Measurements from ENCODE around the gene ZFYVE21.

The ZFYVE21 gene

DNA sequence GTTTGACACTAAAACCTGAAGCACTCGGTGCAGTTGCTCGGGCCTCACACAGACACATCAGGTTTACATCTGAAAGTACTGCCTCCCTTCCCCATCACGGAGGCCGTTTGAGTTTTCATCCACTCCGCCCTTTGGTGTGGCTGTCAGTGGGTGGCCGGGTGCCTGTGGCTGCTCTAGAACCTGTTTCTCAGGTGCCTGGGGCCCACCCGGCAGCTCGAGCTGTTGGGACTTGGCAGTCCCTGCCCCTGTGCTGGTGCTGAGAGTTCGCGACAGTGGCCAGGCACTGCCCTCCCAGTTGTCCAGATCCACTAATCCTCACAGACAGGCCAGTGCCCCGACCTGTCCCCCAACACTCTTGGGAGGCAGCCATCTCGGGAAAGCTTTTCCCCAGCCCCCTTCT is 22.7 kb upstream of the ZFYVE21 start:
- DNase-seq: no peak

DNA sequence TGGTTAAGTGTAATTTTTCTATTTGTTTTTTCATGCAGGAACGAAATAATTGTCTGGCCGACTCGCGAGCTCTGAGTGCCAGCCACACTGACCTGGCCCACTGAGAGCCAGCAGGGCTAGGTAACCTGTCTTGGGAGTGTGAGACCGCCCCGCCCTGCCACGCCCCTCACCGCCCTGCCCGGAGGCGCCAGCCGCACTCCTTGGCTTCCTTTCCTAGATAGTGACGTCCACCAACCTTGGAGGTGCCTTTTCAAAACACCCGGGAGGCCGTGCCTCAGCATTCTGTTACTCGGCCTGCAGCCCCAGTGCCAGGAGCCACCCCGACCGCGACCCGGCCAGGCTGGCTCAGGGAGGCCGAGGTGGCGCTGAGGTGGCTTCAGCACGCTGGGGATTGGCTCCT is 22.1 kb upstream of the ZFYVE21 start:
- DNase-seq: no peak

DNA sequence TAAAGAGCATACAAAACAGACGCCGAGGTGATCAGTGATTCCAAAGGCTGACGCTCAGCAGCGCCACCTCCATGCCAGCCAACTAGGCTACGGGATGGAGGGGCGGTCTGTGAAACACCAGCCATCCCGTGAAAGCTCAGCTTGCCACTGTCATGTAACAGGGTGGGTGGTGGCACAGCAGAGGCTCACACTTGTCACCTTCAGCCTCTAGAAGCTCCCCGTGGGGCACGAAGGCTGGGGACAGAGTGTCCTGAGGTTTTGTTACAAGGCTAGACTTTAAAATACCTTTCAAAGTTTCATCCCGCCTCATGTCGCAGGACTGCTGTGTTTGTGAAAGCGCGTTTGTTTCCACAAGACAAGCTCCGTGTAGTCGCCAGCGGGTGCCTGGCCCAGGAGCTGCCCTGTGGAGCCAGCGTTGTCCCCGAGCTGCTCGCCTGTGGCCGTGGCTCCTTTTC is 21.0 kb upstream of the ZFYVE21 start:
- no peak for DNase-seq

DNA sequence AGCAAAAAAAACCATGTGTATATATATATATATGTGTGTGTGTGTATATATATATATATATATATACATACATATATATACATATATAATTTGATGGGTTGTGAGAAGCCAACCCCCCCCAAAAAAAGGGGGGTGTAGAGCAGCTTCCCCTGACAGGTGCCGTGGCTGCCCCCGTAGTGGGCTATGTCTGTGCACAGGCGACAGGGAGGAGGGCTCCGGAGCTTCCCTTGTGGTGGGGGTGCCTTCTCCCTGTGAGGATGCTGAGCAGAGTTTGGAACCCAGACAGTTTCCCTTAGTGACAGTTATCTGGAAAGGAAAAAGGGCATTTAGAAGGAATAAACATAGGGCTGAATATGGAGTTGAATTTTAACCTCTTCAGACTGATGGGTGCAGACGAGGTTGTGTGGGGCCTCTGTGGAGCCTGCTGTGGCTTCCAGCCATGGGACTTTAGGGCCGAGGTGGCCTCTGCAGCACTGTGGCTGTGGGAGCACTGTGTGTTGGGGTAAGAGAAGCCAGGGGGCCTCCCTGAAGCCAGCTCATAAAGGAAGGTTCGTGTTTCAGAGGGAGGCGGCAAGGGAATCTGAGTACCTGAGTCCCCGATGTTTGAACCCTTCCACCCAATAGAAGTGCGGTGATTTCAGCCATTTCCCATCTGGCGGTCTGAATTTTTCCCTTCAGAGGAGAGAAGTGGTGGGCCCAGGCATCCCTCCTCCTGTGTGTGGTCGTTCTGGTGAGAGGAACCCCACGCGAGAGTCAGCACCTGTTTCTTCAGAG is 20.1 kb upstream of the ZFYVE21 start:
- no peak for DNase-seq

DNA sequence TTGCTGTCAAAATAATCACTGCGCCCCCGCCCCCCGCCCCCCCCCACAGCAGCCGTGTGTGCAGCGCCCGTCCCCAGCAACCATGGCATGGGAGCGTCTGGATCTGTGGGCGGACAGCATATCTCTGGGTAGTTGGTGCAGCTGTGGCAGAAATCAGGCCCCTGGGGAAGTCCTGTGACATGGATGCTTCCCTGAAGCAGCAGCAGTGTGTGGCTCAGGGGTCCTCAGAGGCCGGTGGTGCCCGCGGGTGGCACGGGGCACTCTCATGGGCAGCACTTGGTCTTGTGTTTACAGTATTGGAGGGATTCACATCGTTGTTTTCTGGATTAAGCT is 19.6 kb upstream of the ZFYVE21 start:
- no peak for DNase-seq

DNA sequence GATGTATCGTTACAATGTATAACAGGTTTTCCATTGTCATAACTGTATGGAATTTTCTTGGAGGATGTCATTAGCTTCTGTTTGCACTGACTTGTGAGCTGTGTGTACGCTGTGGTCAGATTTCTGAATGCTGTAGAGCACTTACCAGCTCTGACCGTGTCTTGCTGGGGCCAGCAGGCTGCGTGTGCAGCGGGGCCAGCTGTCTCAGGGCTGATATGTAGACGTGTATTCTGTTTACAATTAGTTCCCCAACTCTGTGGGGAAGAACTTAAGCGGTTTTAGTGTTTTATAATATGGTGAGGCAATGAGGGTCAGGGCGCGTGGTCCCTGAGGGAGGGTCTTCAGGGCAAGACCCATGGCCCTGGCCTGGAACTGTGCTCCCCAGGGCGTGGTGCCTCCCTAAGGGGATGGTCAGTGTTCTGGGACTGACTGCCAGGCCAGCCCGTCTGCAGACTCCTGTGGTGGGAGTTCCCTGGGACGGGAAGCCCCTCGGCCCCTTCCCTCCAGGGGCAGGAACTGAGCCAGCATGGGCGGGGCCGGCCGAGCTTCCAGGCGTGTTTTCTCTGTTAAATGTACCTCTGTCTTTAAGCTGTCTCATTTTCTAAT is 19.0 kb upstream of the ZFYVE21 start:
- DNase-seq: no peak

DNA sequence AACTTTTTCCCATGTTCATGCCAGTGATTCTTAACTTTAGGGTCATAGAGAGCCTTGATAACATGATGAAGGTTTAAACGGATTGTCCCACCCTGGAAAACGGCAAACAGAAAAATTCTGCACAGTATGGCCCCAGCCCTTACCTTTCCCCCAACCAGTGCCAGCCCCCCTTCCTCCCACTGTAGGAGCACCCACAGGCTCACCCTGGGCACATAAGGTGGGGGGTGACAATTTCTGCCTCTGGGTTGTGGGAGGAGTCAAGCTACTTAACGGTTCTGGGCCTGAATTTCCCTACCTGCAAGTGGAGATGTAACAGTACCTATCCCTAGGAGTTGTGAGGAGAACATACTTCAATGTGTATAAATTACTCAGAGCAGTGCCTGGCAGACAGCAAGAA is 18.4 kb upstream of the ZFYVE21 start:
- no peak for DNase-seq

DNA sequence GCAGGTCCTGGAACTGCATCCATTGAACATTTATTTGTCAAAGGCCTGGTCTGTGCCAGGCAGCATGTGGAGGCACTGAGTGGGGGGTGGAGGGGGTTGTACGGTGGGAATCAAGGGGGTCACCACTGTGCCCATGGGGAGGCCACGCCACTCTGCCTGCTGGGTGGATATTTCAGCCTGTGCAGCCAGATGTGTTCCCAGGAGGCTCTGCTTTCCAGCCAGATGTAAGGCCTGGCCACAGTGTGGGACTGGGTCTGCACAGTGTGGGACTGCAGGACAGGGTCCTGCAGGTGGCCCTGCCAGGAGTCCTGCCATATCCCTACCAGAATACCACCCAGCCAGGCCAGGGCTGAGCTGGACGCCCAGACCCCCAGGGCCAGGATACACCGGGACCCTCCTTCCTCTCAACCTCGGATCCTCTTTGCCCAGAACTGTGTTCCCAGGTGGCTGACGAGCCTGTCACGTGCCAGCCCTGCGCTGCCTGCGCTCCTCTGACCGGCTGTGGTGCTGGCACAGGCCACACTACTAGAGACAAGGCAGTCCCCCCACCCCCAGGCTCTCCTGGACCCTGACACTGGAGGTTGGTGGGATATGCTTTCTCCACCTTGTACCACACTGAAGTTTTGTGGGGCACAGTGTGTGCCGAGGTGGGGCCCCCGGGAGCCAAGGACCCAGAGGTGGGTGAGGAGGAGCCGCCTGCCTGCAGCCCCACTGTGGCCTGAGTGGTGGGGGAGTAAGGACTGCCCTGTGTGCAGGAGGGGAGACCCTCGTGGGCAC is 17.8 kb upstream of the ZFYVE21 start:
- DNase-seq: no peak

DNA sequence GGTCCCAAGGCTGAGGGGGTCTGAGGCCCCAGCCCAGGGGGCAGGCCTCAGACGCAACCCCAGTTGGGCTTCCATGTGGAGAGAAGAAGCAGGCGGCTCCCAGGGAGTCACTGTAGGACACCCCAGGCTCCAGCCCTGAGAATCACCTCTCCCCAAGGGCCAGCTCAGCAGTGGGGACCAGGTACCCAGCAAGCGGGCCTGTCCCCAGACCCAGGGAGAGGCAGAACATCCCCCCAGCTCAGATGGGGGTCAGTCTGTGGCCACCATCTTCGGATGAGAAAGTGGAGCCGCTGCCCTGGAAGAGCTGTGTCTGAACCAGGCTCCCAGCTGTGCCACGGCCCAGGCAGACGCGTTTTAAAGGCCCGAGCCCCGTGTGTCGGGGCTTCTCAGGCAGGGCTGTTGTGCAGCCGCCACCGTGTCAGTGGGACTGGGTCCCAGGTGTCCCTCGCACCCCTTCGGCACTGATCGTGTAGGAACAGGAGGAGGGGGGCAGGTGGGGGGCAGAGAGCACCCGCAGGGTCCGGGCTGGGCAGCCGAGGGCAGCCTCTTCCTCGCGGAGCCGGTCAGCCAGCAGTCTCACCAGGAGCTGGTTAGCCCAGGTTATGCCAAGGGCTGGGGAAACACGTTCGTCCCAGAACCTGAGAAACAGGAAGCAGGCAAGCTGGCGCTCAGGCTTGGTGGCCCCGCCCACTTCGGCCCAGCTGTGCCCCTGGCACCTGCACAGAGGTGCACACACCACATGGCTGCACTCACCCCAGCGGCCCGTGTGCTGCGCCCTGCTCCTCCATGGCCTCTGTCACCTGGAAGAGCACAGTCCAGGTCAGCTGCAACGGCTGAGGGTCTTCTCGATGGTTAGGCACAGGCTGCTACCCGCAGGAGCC is 17.0 kb upstream of the ZFYVE21 start:
- peak; percentile 41 for DNase-seq

DNA sequence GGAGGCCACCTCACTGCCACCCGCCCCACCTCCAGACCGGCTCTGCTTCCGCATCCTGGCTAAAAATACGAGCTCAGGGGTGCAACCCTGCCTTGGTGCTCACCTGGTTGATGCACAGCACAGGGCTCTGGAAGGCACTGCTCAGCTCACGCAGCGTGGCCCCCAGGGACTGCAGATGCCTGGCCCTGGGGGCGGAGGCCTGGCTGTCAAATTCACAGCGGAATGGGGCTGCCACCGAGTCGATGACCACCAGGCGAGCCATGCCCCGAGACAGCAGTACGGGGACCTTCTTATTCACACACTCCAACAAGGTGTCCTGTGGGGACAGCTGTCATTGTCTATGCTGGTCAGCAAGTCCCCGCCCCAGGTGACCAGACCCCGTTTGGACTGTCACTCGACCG is 16.3 kb upstream of the ZFYVE21 start:
- DNase-seq: no peak

DNA sequence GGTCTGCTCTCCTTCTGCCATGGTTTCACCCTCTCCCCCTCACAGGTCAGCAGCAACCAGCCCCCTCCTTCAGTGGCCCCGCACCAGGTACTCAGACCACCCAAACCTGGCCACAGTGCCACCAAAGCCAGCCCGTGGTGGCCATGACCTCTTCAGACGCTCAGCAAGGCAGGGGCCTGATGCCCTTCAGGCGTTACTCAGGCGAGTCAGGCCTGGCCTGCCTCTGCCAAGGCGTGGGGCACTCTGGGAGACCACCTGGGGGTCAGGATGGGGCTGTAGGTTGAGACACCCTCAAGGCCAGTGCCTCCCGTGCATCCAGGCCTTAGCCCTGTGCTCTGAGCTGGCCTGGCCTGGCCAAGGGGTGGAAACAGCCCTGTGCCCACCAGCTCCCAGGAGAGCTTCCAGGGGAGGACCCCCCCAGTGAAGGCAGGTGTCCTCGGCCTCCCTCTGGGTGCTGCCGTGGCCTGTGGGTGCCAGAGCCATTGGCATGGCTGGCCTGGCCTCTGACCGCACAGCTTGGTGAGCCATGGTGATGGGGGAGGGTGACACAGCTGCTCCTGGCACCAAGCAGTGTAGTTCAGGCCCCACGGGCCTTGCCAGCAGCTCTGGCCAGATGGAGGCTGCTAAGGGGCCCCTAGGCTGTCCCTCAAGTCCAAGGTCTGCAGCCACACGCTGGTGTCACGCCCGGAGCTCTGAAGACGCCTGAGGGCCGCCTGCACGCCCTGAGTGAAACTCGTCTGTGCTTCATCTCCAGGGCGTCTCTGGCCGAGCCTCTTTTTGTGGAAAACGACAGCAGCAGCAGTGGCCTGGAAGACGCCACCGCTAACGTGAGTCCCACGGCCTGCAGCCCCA is 15.5 kb upstream of the ZFYVE21 start:
- DNase-seq: no peak

DNA sequence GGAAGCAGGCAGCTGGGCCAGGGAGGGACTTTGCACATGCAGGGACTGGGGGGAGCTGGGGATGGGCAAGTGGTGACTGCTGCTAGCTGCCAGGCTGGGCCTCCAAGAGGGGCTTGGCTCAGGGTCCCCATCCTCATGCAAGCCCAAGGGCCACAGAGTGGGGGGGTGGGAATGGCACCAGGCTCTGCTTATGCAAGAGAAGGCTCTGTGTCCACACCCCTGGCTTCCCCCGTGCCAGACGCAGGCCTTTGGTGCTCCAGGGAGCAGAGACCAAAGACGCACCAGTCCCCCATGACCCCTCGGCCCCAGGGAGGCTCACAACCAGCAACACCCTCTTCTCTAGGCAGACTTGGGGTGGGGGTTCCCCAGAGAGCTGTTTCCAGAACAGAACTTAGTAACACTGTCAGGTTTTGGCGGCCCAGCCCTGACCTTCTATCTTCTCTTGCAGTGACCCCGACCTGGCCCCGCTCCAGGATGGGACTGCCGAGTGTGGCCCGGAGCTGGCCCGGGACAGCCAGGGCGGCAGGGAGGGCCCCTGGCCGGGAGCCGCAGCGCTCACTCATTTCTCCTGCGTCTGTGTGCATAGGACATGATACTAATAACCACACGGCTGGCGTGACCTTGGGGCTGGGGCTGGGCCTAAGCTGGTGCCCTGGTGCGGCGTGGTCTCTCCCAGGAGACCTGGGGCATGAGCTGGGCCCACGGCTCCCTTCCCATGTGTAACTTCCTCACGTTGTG is 14.7 kb upstream of the ZFYVE21 start:
- no peak for DNase-seq

DNA sequence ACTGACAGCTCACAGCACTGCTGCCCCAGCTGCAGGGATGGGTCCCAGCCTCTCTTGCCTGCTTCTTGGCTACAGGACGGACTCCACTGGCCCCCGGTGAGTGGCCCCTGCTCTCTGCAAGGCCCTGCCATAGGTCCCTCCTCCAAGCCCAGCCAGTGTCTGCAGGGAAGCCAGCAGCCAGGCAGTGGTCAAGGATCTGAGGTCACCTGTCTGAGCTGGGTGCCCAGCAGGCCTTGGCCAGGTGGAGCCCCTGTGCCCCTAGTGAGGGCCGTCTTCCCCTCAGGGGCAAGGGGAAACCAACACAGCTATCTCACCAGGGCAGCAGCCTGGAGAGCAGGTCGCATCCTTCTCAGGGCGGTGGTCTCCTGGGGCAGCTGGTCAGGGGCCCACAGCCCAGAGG is 13.5 kb upstream of the ZFYVE21 start:
- DNase-seq: no peak

DNA sequence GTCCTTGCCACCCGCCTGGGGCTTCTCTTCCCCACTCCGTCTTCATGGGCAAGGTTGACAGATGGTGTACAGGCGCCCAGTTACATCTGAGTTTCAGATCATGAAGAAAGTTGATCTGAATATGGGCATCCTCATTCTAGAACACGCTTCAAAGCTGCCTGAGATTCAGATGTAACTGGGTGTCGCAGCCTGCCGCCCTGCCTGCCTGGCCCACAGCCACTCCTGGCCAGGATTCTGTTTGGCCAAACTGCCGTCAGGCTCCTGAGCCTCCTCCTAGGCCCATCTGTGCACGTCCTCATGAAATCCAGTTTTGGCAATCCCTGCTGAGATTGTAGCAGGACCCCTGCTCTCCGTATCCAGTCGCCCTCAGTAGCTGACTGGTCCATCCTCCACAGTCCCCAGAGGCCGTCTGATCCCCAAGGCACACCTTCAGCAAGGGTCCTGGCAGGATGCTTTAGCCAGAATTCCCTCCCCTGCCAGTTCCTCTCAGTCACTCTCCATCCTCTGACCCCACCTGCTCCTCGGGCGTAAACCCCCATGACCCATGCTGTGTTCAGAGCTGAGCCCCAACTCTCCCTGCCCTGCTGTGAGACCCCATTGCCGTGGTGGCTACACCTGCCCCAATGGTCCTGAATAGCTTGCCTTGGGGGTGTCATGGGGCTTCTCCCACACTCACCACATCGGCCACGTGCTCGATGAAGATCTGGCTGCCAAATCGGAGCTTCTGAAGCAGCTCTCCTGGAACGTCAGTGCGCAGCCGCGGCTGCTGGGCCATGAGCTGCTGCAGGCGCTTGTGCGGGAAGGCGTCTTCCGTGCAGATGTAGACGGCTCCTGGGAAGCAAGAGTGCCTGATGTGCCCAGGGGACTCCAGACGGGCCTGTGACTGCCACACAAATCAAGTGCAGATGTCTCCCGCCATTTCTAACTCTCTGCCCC is 12.8 kb upstream of the ZFYVE21 start:
- no peak for DNase-seq

DNA sequence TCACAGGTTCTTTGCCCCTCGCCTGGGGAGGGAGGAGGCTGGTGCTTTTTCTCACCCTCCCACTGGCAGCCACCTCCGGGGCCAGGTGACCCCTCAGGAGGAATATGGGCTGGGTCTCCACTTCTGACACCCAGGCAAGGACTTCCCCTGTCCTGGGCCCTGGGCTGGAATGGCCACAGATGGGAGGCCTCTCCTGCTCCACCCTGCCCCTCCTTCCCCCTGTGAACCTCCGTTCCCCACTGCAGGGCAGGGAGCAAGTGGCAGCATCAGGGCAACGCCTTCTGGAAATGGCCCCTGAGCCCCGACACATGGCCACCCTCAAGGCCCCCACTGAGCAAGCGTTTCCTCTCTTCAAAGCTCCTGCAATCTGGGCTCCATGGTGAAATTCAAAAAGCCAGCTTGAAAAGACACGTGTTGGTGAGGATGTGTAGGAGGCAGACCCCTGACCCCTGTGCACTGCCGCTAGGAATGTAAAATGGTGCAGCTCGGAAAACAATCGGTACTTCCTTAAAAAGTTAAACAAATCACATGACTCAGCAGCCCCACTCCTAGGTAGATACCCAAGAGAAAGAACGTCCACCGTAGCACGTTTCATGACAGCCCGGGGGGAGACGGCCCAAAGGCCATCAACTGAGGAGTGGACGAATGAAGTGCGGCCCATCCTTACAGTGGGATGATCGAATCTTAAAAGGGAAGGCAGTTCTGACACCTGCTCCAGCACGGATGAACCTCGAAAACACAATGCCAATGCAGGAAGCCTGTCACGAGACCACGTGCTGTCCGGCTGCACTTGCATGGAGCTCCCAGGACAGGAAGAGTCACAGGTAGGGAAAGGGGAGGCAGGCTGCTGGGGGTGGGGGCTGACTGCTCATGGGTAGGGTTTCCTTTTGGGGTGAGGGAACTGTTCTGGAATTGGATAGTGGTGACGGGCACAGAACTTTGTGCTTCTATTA is 11.9 kb upstream of the ZFYVE21 start:
- DNase-seq: no peak

DNA sequence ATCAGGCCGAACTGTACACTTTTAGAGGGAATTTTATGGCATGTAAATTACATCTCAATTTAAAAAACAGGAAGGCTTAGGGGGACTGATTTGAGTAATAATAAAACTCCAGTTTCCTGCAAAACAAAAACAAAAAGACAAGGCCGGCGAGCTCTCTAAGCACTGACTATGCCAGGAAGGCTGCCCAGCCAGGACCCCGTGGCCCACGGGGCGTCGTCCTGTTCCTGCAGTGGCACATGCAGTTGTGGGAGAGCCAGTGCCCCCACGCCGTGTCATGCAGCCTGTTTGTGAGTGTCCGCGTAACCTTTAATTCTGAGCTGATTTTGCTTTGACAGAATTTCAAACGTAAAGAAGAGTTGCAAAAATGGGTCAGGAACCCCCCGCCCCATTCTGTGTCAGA is 10.9 kb upstream of the ZFYVE21 start:
- DNase-seq: no peak

DNA sequence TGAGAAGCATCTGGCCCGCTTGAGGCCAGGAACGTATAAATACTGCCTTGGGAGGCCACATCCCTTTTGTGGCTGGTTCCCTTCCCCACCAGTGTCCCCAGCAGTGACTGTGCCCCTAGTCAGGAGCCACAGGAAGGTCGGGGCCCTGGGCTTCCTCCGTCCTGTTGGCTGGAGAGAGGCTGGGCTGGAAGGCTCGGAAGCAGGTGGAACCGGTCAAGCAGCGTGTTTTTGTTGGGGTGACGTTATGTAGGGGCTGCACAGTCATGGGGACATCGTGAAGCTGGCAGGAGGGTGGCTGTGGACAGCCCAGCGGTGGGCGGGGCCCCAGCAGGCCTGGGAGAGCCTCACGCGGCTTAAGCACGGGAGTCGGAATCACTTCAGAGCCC is 10.5 kb upstream of the ZFYVE21 start:
- no peak for DNase-seq

DNA sequence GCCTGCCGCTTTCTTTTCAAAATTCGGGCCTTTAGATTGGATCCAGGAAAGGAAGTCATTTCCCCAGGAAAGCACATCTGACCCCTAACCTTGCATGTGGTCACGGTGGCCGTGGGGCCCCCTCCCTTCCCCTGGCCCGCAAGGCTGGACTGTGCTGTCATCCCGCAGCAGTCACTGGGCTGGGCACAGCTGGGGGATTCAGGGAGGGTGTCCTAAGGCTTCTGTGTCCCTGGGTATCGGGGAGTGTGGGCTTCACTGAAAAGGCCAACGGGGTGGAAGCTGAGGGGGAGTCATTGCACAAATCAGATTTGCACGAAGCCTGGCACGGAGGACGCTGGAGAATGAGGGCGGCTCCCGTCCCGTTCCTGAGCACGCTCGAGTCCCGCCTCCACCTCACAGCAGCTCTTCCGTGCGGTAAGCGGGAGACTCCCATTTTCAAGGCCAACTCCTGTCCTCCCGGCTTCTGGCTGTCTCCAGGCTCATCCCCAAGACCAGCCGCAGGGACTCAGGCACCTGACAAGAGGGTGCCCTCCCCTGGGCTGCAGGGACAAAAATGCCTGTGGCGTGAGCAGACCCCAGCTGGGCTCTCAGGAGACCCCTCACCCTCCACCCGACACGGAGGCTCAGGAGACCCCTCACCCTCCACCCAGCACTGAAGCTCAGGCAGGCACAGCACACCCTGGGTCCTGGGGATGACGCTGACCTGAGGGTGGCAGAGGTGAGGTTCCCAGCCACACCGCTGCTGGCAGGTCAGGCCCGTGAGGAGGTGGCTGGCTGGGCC is 9.9 kb upstream of the ZFYVE21 start:
- DNase-seq: no peak
